SH-SY5Y (cell line): Measurements from ENCODE around the gene MARCHF10.

Source experiments
- GATA2 ChIP-seq: IDR thresholded peaks from 2 replicates; pipeline ENCODE4 v1.6.1; 2011; ENCODE audit warnings: mild to moderate bottlenecking, low read depth, low read length
- GATA3 ChIP-seq: IDR thresholded peaks from 2 replicates; pipeline ENCODE4 v1.6.1; 2011; ENCODE audit warnings: low read depth, mild to moderate bottlenecking, low read length, moderate library complexity

Gene MARCHF10

GRCh38 chr17:62823111-62823893, 15.2 kb upstream of the MARCHF10 start:
- TF ChIP-seq GATA2 (no peak), GATA3 (no peak)

DNA sequence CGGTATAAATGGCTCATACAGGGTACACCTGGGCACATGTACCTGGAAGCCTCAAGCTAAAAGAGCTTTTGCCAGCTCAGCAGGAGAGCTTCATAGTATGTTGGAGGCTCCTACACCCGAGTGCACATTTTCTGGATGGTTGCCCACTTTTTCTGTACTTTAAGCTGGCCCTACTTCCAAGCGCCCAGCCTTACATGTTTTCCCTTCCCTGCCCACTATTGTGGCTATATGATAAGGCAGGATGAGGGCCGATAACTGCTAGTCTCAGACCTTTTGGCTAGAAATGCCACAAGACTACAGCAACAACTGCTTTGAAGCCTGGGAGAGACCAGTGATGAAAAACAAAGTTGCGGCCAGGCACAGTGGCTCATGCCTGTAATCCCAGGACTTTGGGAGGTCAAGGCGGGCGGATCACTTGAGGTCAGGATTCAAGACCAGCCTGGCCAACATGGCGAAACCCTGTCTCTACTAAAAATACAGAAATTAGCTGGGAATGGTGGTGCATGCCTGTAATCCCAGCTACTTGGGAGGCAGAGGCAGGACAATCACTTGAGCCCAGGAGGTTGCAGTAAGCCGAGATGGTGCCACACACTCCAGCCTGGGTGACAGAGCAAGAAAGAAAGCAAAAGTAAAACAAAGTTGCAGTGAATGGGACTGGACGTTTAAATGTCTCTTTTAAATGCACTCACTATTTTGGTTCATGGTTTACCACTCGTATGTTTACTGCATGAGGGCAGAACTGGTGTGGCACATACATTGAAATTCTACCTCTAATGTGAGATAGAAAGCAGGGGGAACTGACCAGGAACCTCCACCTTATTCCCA, 14.2 kb upstream of the MARCHF10 start:
- no peak for TF ChIP-seq GATA3
- TF ChIP-seq GATA2, result no peak

GRCh38 chr17:62821189-62822079, 13.3 kb upstream of the MARCHF10 start:
- no peak for TF ChIP-seq GATA2
- TF ChIP-seq GATA3, result no peak

- TF ChIP-seq GATA3, result no peak
- no peak for TF ChIP-seq GATA2
These were observed 11.6 kb upstream of the MARCHF10 start for GRCh38 chr17:62819511-62820221.

GRCh38 chr17:62818526-62818925, 10.4 kb upstream of the MARCHF10 start:
- TF ChIP-seq GATA3, result no peak

DNA sequence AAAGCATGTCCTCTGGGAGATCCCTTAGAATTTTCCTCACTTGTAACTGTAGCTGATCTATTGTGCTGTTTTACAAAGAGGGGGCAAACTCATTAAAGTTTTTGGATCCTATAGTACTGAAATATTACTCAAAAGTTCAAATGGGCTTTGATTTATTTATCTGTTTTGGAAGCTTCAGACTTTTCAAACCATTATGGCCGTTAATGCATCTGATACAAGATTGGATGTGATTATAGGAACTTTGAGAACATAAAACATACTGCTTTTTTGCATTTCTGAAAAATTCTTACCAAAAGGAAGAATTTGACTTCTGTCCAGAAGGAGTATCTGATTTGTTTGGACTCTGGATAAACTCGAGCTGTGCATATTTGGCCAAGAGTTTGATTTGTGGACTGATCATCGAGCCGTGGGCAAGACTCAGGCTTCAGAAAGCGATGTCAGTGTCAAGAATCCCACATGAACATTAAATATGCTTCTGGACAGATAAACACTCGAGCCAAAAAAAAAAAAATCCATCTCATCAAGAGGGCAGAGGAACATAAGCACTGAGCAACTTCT, 8.2 kb upstream of the MARCHF10 start:
- TF ChIP-seq GATA2 (no peak), GATA3 (no peak)

- TF ChIP-seq GATA2 (no peak), GATA3 (no peak)
These were observed 1.5 kb upstream of the MARCHF10 start for GRCh38 chr17:62809656-62810055.

DNA sequence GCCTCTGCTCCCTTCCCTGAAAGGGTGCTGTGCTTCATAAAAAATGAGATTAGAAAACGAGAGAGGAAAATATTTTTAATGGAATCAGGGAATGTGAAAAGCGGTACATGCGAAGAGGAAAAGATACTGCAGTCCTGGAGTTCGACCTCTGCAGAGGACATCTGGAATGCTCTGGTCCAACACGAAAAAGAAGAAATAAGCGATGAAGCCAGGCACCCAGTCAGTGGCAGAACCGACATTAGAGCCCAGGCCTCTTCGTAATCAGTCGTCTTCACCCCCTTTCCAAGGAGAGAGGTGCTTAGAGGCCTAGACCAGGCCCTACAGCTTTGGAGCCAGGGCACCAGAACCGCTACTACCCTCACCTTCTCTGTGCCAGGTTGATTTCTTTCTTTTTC, 459 bp upstream of the MARCHF10 start:
- no peak for TF ChIP-seq GATA3
- TF ChIP-seq GATA2, result no peak

DNA sequence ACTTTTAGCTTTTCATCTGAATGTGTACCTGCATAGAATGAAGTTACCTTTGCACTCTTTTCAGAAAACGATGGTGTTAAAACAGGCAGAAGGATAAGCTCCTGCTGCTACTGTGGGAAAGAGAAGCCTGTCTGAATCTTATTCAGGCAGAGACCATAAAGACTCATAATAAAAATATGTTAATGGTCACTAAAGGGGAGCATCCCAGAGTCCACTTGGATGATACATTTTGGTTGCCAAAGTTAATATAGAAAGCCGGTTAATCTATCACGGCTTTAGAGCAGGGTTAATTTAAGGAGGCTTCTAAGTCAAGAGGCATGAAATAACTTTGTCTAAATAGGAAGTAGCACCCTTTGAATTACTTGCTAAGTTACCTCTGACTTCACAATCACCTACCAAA, 2.9 kb downstream of the MARCHF10 start:
- TF ChIP-seq GATA2 (no peak), GATA3 (no peak)

- TF ChIP-seq GATA3, result no peak
- TF ChIP-seq GATA2, result no peak
These were observed 3.3 kb downstream of the MARCHF10 start for GRCh38 chr17:62804822-62805221.

- no peak for TF ChIP-seq GATA2
- no peak for TF ChIP-seq GATA3
These were observed 4.1 kb downstream of the MARCHF10 start for GRCh38 chr17:62804025-62804424.

GRCh38 chr17:62802561-62803205, 5.4 kb downstream of the MARCHF10 start:
- TF ChIP-seq GATA2, result no peak
- no peak for TF ChIP-seq GATA3
